ENCODE results near the gene C17orf78. TPM values are rescaled to one million over a fixed set of nuclear protein-coding genes. Genes with fewer than 3 reads are reported as not detected.

Gene C17orf78
- total RNA-seq, 1 experiment from 2014 or later = not detected

DNA sequence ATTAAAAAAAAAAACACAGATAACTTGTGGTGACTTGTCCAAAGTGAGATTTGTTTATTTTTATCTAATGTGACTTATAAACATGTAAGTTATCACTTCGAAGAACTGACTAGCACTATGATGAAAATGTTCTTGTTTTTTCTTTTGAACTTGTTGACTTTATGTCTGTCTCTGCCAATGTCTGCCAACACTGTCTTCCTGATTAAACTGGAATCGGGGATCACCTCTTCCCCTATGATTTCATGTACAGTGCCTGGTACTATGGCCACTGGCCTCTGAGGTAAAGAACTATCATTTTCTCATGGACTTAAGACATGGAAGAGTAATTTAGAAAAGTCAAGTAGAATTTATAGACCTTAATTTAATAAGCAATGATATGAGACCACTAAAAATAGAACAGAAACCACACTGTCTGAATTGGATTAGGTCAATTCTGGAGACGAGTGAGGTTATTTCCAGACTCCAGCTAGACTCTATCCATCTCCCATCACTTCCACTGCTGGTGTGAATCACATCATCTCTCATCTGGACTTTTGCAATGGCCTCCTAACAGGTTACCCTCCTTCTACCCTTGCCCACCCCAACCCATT lies 8.9 kb downstream of the C17orf78 start:
- ATAC-seq (no peak), DNase-seq (ENCODE audit: low read depth, low spot score) (no peak)
- no peaks in the 10 kb centered on the region for H3K4me1 ChIP-seq (ENCODE audit: control insufficient read depth in 1 of 2, insufficient read depth in 2 of 2, low read length in 2 of 2)
- no peaks in the 10 kb centered on the region for H3K27me3 ChIP-seq (ENCODE audit: insufficient read depth, low read length)
- no peaks in the 10 kb centered on the region for H4K20me1 ChIP-seq (ENCODE audit: insufficient read depth)
- no peak overlapping the region for H3K4me3 ChIP-seq (replicated peaks in 1 of 2; ENCODE audit: low read depth in 1 of 2, low read length in 2 of 2)
- H3K79me2 ChIP-seq (ENCODE audit: insufficient read depth, low read length) = no peaks in the 10 kb centered on the region
- CTCF ChIA-PET = no interaction called here
- no peaks in the 10 kb centered on the region for H3K36me3 ChIP-seq (ENCODE audit: control insufficient read depth in 1 of 2, insufficient read depth in 2 of 2, low read length in 2 of 2)
- no peak overlapping the region for H2AFZ ChIP-seq (ENCODE audit: low read depth, low read length, poor library complexity, severe bottlenecking)
- TF ChIP-seq TCF7L2 (IDR thresholded peaks at IDR 0.05; ENCODE audit: borderline replicate concordance, extremely low read depth, insufficient read depth, insufficient read length) (no peak), ATF3 (IDR thresholded peaks at IDR 0.05) (no peak), EGR1 (IDR thresholded peaks at IDR 0.05; ENCODE audit: low read depth) (no peak), POLR2AphosphoS5 (IDR thresholded peaks at IDR 0.05; ENCODE audit: low read depth, low read length) (no peak), ELF1 (IDR thresholded peaks at IDR 0.05; ENCODE audit: borderline replicate concordance, low read depth) (no peak), FOSL1 (IDR thresholded peaks at IDR 0.05; ENCODE audit: low read depth) (no peak), CBX3 (IDR thresholded peaks at IDR 0.05; ENCODE audit: low read depth) (no peak), EZH2 (IDR thresholded peaks at IDR 0.05) (no peak), YY1 (IDR thresholded peaks at IDR 0.05; ENCODE audit: extremely low read depth, insufficient replicate concordance, low read depth, low read length) (no peak), SP1 (IDR thresholded peaks at IDR 0.05; ENCODE audit: low read depth) (no peak), SIN3A (IDR thresholded peaks at IDR 0.05; ENCODE audit: low read depth) (no peak), SRF (IDR thresholded peaks at IDR 0.05; ENCODE audit: low read depth) (no peak), MAX (IDR thresholded peaks at IDR 0.05) (no peak), RAD21 (IDR thresholded peaks at IDR 0.05; ENCODE audit: low read depth) (no peak), POLR2A (IDR thresholded peaks at IDR 0.05; ENCODE audit: borderline replicate concordance, extremely low read depth, insufficient read depth, insufficient read length) (no peak), CTCF (IDR thresholded peaks at IDR 0.05 in 2 of 3, conservative IDR thresholded peaks at IDR 0.05 in 1 of 3; ENCODE audit: borderline replicate concordance in 1 of 3, insufficient read depth in 1 of 3, low read depth in 2 of 3, low read length in 2 of 3) (no peak), CEBPB (IDR thresholded peaks at IDR 0.05; ENCODE audit: low read depth) (no peak), ZFX (IDR thresholded peaks at IDR 0.05) (no peak)
- TF ChIP-seq, protein P1, sequence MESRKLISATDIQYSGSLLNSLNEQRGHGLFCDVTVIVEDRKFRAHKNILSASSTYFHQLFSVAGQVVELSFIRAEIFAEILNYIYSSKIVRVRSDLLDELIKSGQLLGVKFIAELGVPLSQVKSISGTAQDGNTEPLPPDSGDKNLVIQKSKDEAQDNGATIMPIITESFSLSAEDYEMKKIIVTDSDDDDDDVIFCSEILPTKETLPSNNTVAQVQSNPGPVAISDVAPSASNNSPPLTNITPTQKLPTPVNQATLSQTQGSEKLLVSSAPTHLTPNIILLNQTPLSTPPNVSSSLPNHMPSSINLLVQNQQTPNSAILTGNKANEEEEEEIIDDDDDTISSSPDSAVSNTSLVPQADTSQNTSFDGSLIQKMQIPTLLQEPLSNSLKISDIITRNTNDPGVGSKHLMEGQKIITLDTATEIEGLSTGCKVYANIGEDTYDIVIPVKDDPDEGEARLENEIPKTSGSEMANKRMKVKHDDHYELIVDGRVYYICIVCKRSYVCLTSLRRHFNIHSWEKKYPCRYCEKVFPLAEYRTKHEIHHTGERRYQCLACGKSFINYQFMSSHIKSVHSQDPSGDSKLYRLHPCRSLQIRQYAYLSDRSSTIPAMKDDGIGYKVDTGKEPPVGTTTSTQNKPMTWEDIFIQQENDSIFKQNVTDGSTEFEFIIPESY (IDR thresholded peaks at IDR 0.05; ENCODE audit: extremely low read depth, insufficient replicate concordance, low read length) = no peak
- H3K9me3 ChIP-seq (ENCODE audit: control insufficient read depth in 1 of 2, insufficient read depth in 1 of 2, low read depth in 1 of 2, low read length in 2 of 2) = no peaks in the 10 kb centered on the region
- RAD21 ChIA-PET (ENCODE audit: low non-redundant PET in 1 of 2, low total read pairs in 2 of 2, uncharacterized antibody in 2 of 2, unreplicated experiment in 2 of 2) = no interaction called here
- no peak overlapping the region for H3K4me2 ChIP-seq (ENCODE audit: low read length)
- POLR2A ChIA-PET = no interaction called here
- H3K27ac ChIP-seq (ENCODE audit: low read depth, low read length) = no peak overlapping the region
- no peak overlapping the region for H3K9ac ChIP-seq (ENCODE audit: low read length)
- H3K9me2 ChIP-seq (ENCODE audit: insufficient read depth) = no peaks in the 10 kb centered on the region
- no TSS peak for BruUV-seq (replicated peaks)
- intact Hi-C loops (cut with micrococcal nuclease) = no loop called here

Data from HCT116 (cell line).